Endothelial cell of umbilical vein (primary cell): ENCODE measurements around the gene CNTLN. TPM values are rescaled to one million over a fixed set of nuclear protein-coding genes. Genes with fewer than 3 reads are reported as not detected.

Experiments used
- BruUV-seq: library from RNA; stranded (reverse); fragments of 400-500 nt; replicated peaks from 2 replicates; lab custom pipeline; 2021; lab: Mats Ljungman, UMichigan
- CTCF ChIA-PET: fragments of 300-600, 350-600 bp; sonication (Branson Sonifier 250); formaldehyde crosslinking; loops from one replicate; lab custom pipeline; 2021; ENCODE audit warnings: antibody characterized with exemption, inconsistent platforms; lab: Charles Lee
- POLR2A ChIA-PET: fragments of 300-600, 350-600 bp; sonication (Branson Sonifier 250); formaldehyde crosslinking; loops from one replicate; lab custom pipeline; 2021; ENCODE audit warnings: antibody characterized with exemption, inconsistent platforms; lab: Charles Lee
- DNase-seq: peaks from one replicate; pipeline ENCODE4 v3.0.0-alpha.2; 2011; ENCODE audit warnings: low read depth, low spot score
- FAIRE-seq: peaks from 2 replicates; lab custom pipeline; 2011; peaks lifted over from hg19 to GRCh38; lab: Jason Lieb, UNC
- H2AFZ ChIP-seq: 2 replicates; pipeline ENCODE4 v1.6.0; 2012; ENCODE audit warnings: low read depth, low read length, control low read depth, inconsistent platforms
- H3K27ac ChIP-seq: 2 replicates; pipeline ENCODE4 v1.5.1; 2011; ENCODE audit warnings: low read depth, mild to moderate bottlenecking, control low read depth, low read length, moderate library complexity; ENCODE audit not compliant: insufficient read depth
- H3K27me3 ChIP-seq, 2 experiments: 2 replicates each; pipeline versions ENCODE4 v1.6.0 to v1.6.1; 2011; ENCODE audit warnings: low read length in 2 of 2, mixed read lengths in 1 of 2; ENCODE audit not compliant: control insufficient read depth in 2 of 2, insufficient read depth in 2 of 2
- H3K36me3 ChIP-seq, 2 experiments: 2 replicates in 1 of 2; 3 replicates in 1 of 2; pipeline ENCODE4 v1.5.1; 2011; ENCODE audit warnings: low read length in 2 of 2, mild to moderate bottlenecking in 1 of 2, moderate library complexity in 1 of 2; ENCODE audit not compliant: control insufficient read depth in 2 of 2, insufficient read depth in 2 of 2; ENCODE audit errors: extremely low read depth in 1 of 2
- H3K4me1 ChIP-seq: 3 replicates; pipeline ENCODE4 v1.5.1; 2011; ENCODE audit warnings: mild to moderate bottlenecking, low read length; ENCODE audit not compliant: control insufficient read depth, insufficient read depth; ENCODE audit errors: extremely low read depth
- H3K4me2 ChIP-seq: 2 replicates; pipeline ENCODE4 v1.6.1; 2011; ENCODE audit warnings: low read length, control low read depth, mixed read lengths; ENCODE audit not compliant: insufficient read depth
- H3K4me3 ChIP-seq, 3 experiments: fragments of 200-600 bp in 1 of 3; sonication (generic), shearing (Covaris generic) in 1 of 3; replicated peaks in 1 of 3; 2 replicates each; pipeline ENCODE4 v1.5.1; 2011 to 2016; ENCODE audit warnings: control low read depth in 3 of 3, low read length in 3 of 3, mild to moderate bottlenecking in 2 of 3, inconsistent platforms in 1 of 3, low read depth in 1 of 3, moderate library complexity in 1 of 3; ENCODE audit not compliant: insufficient read depth in 1 of 3
- H3K79me2 ChIP-seq: 2 replicates; pipeline ENCODE4 v1.6.0; 2012; ENCODE audit warnings: low read length, inconsistent platforms; ENCODE audit not compliant: control insufficient read depth, insufficient read depth
- H3K9ac ChIP-seq: replicated peaks from 2 replicates; pipeline ENCODE3; 2011; ENCODE audit warnings: low read length, control low read depth; ENCODE audit not compliant: insufficient read depth; ENCODE audit errors: extremely low read depth
- H3K9me1 ChIP-seq: replicated peaks from 3 replicates; pipeline ENCODE4 v1.6.0; 2011; ENCODE audit warnings: mild to moderate bottlenecking, low read length; ENCODE audit not compliant: control insufficient read depth, insufficient read depth; ENCODE audit errors: extremely low read depth
- H3K9me3 ChIP-seq: replicated peaks from 2 replicates; pipeline ENCODE4 v1.5.1; 2012; ENCODE audit warnings: low read length, inconsistent platforms; ENCODE audit not compliant: control insufficient read depth, insufficient read depth
- H4K20me1 ChIP-seq: replicated peaks from 2 replicates; pipeline ENCODE3; 2011; ENCODE audit warnings: mild to moderate bottlenecking, low read length; ENCODE audit not compliant: control insufficient read depth, insufficient read depth; ENCODE audit errors: extremely low read depth
- CTCF ChIP-seq, 2 donors: IDR thresholded peaks; 1 replicate in 1 of 2; 2 replicates in 1 of 2; pipeline ENCODE4 v1.5.1; 2011; ENCODE audit warnings: low read length in 2 of 2, mild to moderate bottlenecking in 2 of 2, moderate library complexity in 2 of 2, control low read depth in 1 of 2, inconsistent platforms in 1 of 2, low read depth in 1 of 2; ENCODE audit not compliant: insufficient read depth in 1 of 2; ENCODE audit errors: extremely low read depth in 1 of 2
- EZH2 ChIP-seq: IDR thresholded peaks from 2 replicates; pipeline ENCODE4 v1.6.1; 2012; ENCODE audit warnings: borderline replicate concordance, low read depth, mild to moderate bottlenecking, moderate library complexity, low read length, inconsistent platforms; ENCODE audit not compliant: severe bottlenecking
- FOS ChIP-seq: IDR thresholded peaks from 2 replicates; pipeline ENCODE4 v1.6.1; 2011; ENCODE audit warnings: mild to moderate bottlenecking, low read length, moderate library complexity, borderline replicate concordance; ENCODE audit not compliant: insufficient read depth
- GATA2 ChIP-seq: IDR thresholded peaks from 2 replicates; pipeline ENCODE4 v1.7.0; 2011; ENCODE audit warnings: low read depth, mild to moderate bottlenecking, moderate library complexity, mixed read lengths, low read length; ENCODE audit not compliant: insufficient read length, insufficient read depth
- JUN ChIP-seq: IDR thresholded peaks from 2 replicates; pipeline ENCODE4 v1.6.1; 2011; ENCODE audit warnings: borderline replicate concordance, low read depth; ENCODE audit not compliant: insufficient read length, insufficient read depth
- MAX ChIP-seq: IDR thresholded peaks from 2 replicates; pipeline ENCODE4 v1.6.1; 2011; ENCODE audit not compliant: insufficient read depth, insufficient read length
- MYC ChIP-seq: IDR thresholded peaks from one replicate; pipeline ENCODE4 v1.6.1; 2011; ENCODE audit warnings: mild to moderate bottlenecking, low read depth, low read length
- POLR2A ChIP-seq: IDR thresholded peaks from 2 replicates; pipeline ENCODE4 v1.6.1; 2012; ENCODE audit warnings: low read depth, mild to moderate bottlenecking, control low read depth, low read length
- POLR2AphosphoS5 ChIP-seq: IDR thresholded peaks from 2 replicates; pipeline ENCODE4 v1.6.1; 2012; ENCODE audit warnings: low read depth, mild to moderate bottlenecking, control low read depth, low read length, moderate library complexity; ENCODE audit not compliant: insufficient read depth
- dilution Hi-C: fragments of 300-500 bp; cut with MboI; formaldehyde crosslinking; loops from one replicate; pipeline ENCODE4 v1.15.0; 2019; ENCODE audit warnings: low sequenced_read_pairs; ENCODE audit not compliant: extremely low pct_ligation_motif_present
- intact Hi-C: fragments of 100-400 bp; cut with micrococcal nuclease; formaldehyde crosslinking; loops from one replicate; pipeline ENCODE4 v1.10.0; 2022
- polyA plus RNA-seq, 4 experiments: library from polyadenylated mRNA; depleted of rRNA in 3 of 4; stranded (reverse) in 3 of 4; unstranded in 1 of 4; fragments of >200 nt; gene quantifications; 2 replicates each; pipeline versions ENCODE4 v1.2.1 to v1.2.3, GENCODE V29; 2011 to 2012; ENCODE audit warnings: missing spikeins in 1 of 4
- total RNA-seq: library from RNA; stranded (reverse); gene quantifications from 2 replicates; pipeline ENCODE4 v1.2.3, GENCODE V29; 2021

CNTLN gene
- total and polyA plus RNA-seq, 2 donors (not counting 3 experiments of a cell fraction or from before 2014, with no cell fraction given) = 3.5 to 15.8 TPM

GRCh38 chr9:17246770-17247169, 111.9 kb downstream of the CNTLN start:
- H3K9me3 ChIP-seq = no peaks in the 10 kb centered on the region
- no peaks in the 10 kb centered on the region for H3K79me2 ChIP-seq
- ChIA-PET POLR2A (no interaction called here), CTCF (interaction anchor here (2.2 kb wide), 1 partner anchor 15 kb away, joined by 6 read pairs; no protein-coding TSS in a partner anchor)
- dilution Hi-C loops = no loop called here
- no peaks in the 10 kb centered on the region for H3K36me3 ChIP-seq
- no peak overlapping the region for H3K4me3 ChIP-seq
- no peaks in the 10 kb centered on the region for H4K20me1 ChIP-seq
- no peak overlapping the region for H2AFZ ChIP-seq
- FAIRE-seq (no peak), DNase-seq (no peak)
- H3K9me1 ChIP-seq = no peaks in the 10 kb centered on the region
- intact Hi-C loops = no loop called here
- TF ChIP-seq EZH2 (no peak), MYC (no peak), MAX (no peak), CTCF (IDR thresholded peaks at IDR 0.05; ENCODE audit: extremely low read depth in 1 of 2, insufficient read depth in 1 of 2, low read depth in 1 of 2, low read length in 2 of 2) (no peak), JUN (no peak), FOS (no peak), GATA2 (no peak), POLR2A (no peak), POLR2AphosphoS5 (no peak)
- no TSS peak for BruUV-seq
- no peak overlapping the region for H3K4me2 ChIP-seq
- H3K9ac ChIP-seq = no peak overlapping the region
- H3K27me3 ChIP-seq = no peaks in the 10 kb centered on the region
- H3K4me1 ChIP-seq = no peaks in the 10 kb centered on the region
- H3K27ac ChIP-seq = no peak overlapping the region
